H9 (cell line): Measurements from ENCODE around the gene RASAL1. TPM values are rescaled to one million over a fixed set of nuclear protein-coding genes. Genes with fewer than 3 reads are reported as not detected.

ENCODE experiments used
- DNase-seq: peaks from one replicate; pipeline ENCODE4 v3.0.0-alpha.2; 2017
- H2AFZ ChIP-seq: one replicate; pipeline ENCODE4 v1.6.1; 2013; ENCODE audit warnings: mild to moderate bottlenecking, low read length, control low read depth, moderate library complexity
- H2AK5ac ChIP-seq: 2 replicates; pipeline ENCODE4 v1.6.1; 2013; ENCODE audit warnings: low read length, control low read depth, mixed read lengths; ENCODE audit not compliant: insufficient read length
- H2BK120ac ChIP-seq: one replicate; pipeline ENCODE4 v1.6.1; 2013; ENCODE audit warnings: low read depth, mild to moderate bottlenecking, low read length, control low read depth, inconsistent platforms; ENCODE audit not compliant: poor library complexity, severe bottlenecking
- H2BK12ac ChIP-seq: 2 replicates; pipeline ENCODE4 v1.6.1; 2013; ENCODE audit warnings: low read length, control low read depth, mixed read lengths, low read depth; ENCODE audit not compliant: insufficient read length
- H2BK15ac ChIP-seq: 2 replicates; pipeline ENCODE4 v1.6.1; 2013; ENCODE audit warnings: low read depth, low read length, control low read depth
- H2BK20ac ChIP-seq: one replicate; pipeline ENCODE4 v1.6.1; 2013; ENCODE audit warnings: low read depth, mild to moderate bottlenecking, low read length, control low read depth, inconsistent platforms; ENCODE audit not compliant: poor library complexity, severe bottlenecking
- H2BK5ac ChIP-seq: 2 replicates; pipeline ENCODE4 v1.6.1; 2013; ENCODE audit warnings: low read length, control low read depth, mixed read lengths; ENCODE audit not compliant: insufficient read length
- H3K14ac ChIP-seq: 2 replicates; pipeline ENCODE4 v1.6.1; 2013; ENCODE audit warnings: low read length, control low read depth; ENCODE audit not compliant: insufficient read depth
- H3K18ac ChIP-seq: 2 replicates; pipeline ENCODE4 v1.6.1; 2013; ENCODE audit warnings: low read depth, mild to moderate bottlenecking, mixed read lengths, low read length, control low read depth; ENCODE audit not compliant: insufficient read length
- H3K23ac ChIP-seq: 2 replicates; pipeline ENCODE4 v1.6.1; 2013; ENCODE audit warnings: low read length, control low read depth, mixed read lengths, low read depth; ENCODE audit not compliant: insufficient read length
- H3K23me2 ChIP-seq: 2 replicates; pipeline ENCODE4 v1.6.1; 2013; ENCODE audit warnings: low read depth, mild to moderate bottlenecking, mixed read lengths, low read length, control low read depth; ENCODE audit not compliant: insufficient read length, poor library complexity, severe bottlenecking
- H3K27ac ChIP-seq: 2 replicates; pipeline ENCODE4 v1.5.1; 2013; ENCODE audit warnings: low read length, control low read depth, mixed read lengths, low read depth; ENCODE audit not compliant: insufficient read length
- H3K27me3 ChIP-seq: 2 replicates; pipeline ENCODE4 v1.6.1; 2013; ENCODE audit warnings: low read length, control low read depth, inconsistent platforms; ENCODE audit not compliant: insufficient read depth
- H3K4ac ChIP-seq: 2 replicates; pipeline ENCODE4 v1.6.1; 2013; ENCODE audit warnings: low read depth, mild to moderate bottlenecking, control low read depth, inconsistent platforms, low read length, moderate library complexity
- H3K4me1 ChIP-seq: 2 replicates; pipeline ENCODE4 v1.6.1; 2013; ENCODE audit warnings: low read length, control low read depth, inconsistent platforms; ENCODE audit not compliant: insufficient read depth
- H3K4me2 ChIP-seq: 2 replicates; pipeline ENCODE4 v1.6.1; 2013; ENCODE audit warnings: low read length, control low read depth, mixed read lengths; ENCODE audit not compliant: insufficient read length, insufficient read depth
- H3K56ac ChIP-seq: 2 replicates; pipeline ENCODE4 v1.6.1; 2013; ENCODE audit warnings: low read depth, mild to moderate bottlenecking, mixed read lengths, low read length, control low read depth; ENCODE audit not compliant: insufficient read length
- H3K79me1 ChIP-seq: 2 replicates; pipeline ENCODE4 v1.6.1; 2013; ENCODE audit warnings: low read depth, mild to moderate bottlenecking, moderate library complexity, low read length, control low read depth, inconsistent platforms; ENCODE audit not compliant: insufficient read depth, poor library complexity, severe bottlenecking
- H3K79me2 ChIP-seq: 2 replicates; pipeline ENCODE4 v1.6.1; 2013; ENCODE audit warnings: low read length, control low read depth, inconsistent platforms; ENCODE audit not compliant: insufficient read depth
- H3K9ac ChIP-seq: 2 replicates; pipeline ENCODE4 v1.6.1; 2013; ENCODE audit warnings: low read length, control low read depth, mixed read lengths; ENCODE audit not compliant: insufficient read length; ENCODE audit errors: extremely low read depth
- H3K9me3 ChIP-seq: one replicate; pipeline ENCODE4 v1.6.1; 2013; ENCODE audit warnings: low read depth, low read length, inconsistent platforms; ENCODE audit not compliant: control insufficient read depth
- H3T11ph ChIP-seq: one replicate; pipeline ENCODE4 v1.6.1; 2013; ENCODE audit warnings: mild to moderate bottlenecking, low read length, control low read depth, inconsistent platforms
- H4K20me1 ChIP-seq: one replicate; pipeline ENCODE4 v1.6.1; 2013; ENCODE audit not compliant: control insufficient read depth, insufficient read length, insufficient read depth
- H4K5ac ChIP-seq: 2 replicates; pipeline ENCODE4 v1.6.1; 2013; ENCODE audit warnings: low read depth, mild to moderate bottlenecking, mixed read lengths, low read length, control low read depth; ENCODE audit not compliant: insufficient read length
- H4K8ac ChIP-seq: replicated peaks from 2 replicates; pipeline ENCODE4 v1.6.1; 2013; ENCODE audit warnings: low read length, control low read depth, mixed read lengths, low read depth; ENCODE audit not compliant: insufficient read length
- H4K91ac ChIP-seq: 2 replicates; pipeline ENCODE4 v1.6.1; 2013; ENCODE audit warnings: low read depth, mild to moderate bottlenecking, moderate library complexity, mixed read lengths, low read length, control low read depth; ENCODE audit not compliant: insufficient read length
- H3K27ac Mint-ChIP-seq, 3 experiments: 2 replicates in 2 of 3; 3 replicates in 1 of 3; pipeline ENCODE4 v1.8.0; 2020 to 2021; ENCODE audit warnings: mixed read lengths in 3 of 3, mild to moderate bottlenecking in 1 of 3, moderate library complexity in 1 of 3
- H3K27me3 Mint-ChIP-seq: 2 replicates; pipeline ENCODE4 v1.8.0; 2021; ENCODE audit warnings: low read depth, mild to moderate bottlenecking, moderate library complexity, mixed read lengths
- H3K36me3 Mint-ChIP-seq, 3 experiments: 2 replicates in 2 of 3; 3 replicates in 1 of 3; pipeline ENCODE4 v1.8.0; 2020 to 2021; ENCODE audit warnings: low read depth in 3 of 3, mixed read lengths in 3 of 3; ENCODE audit not compliant: insufficient read depth in 1 of 3
- H3K4me1 Mint-ChIP-seq, 2 experiments: 2 replicates each; pipeline ENCODE4 v1.8.0; 2020; ENCODE audit warnings: mixed read lengths in 2 of 2
- H3K4me3 Mint-ChIP-seq, 2 experiments: 2 replicates in 1 of 2; 3 replicates in 1 of 2; pipeline ENCODE4 v1.8.0; 2020 to 2021; ENCODE audit warnings: mild to moderate bottlenecking in 2 of 2, mixed read lengths in 2 of 2, moderate library complexity in 1 of 2
- H3K9me3 Mint-ChIP-seq, 2 experiments: 2 replicates in 1 of 2; 3 replicates in 1 of 2; pipeline ENCODE4 v1.8.0; 2020; ENCODE audit warnings: mild to moderate bottlenecking in 2 of 2, mixed read lengths in 2 of 2, moderate library complexity in 1 of 2
- CTCF ChIP-seq: fragments of 200-600 bp; sonication (generic); conservative IDR thresholded peaks from 3 replicates; pipeline ENCODE4 v1.8.0; 2021; ENCODE audit warnings: antibody characterized with exemption, mild to moderate bottlenecking
- WGBS: extraction: QIAGEN DNeasy Blood & Tissue Kit; methylation state at CpG from one replicate; pipeline ENCODE4 v1.1.7; 2013; ENCODE audit warnings: missing lambda C conversion rate, low lambda C conversion rate, mixed read lengths; ENCODE audit not compliant: insufficient read length; ENCODE audit errors: extremely low coverage; 5-methylcytosine and 5-hydroxymethylcytosine counted together
- total RNA-seq: library from RNA; stranded (reverse); gene quantifications from 2 replicates; pipeline ENCODE4 v1.2.1, GENCODE V29; 2021

RASAL1 gene
- total RNA-seq, 1 experiment from 2014 or later, result 2.3 TPM

GRCh38 chr12:113063396-113064350 lies 71.9 kb downstream of the RASAL1 start:
- Histone ChIP-seq H3K4ac (no peak overlapping the region), H2BK12ac (no peak overlapping the region), H3K23me2 (peaks cover 2% of the 10 kb centered on the region), H3K56ac (no peak overlapping the region), H2BK120ac (no peak overlapping the region), H4K5ac (no peak overlapping the region), H2AFZ (no peak overlapping the region), H2BK5ac (no peak overlapping the region), H3K9ac (no peak overlapping the region), H3K4me2 (no peak overlapping the region), H3K18ac (no peak overlapping the region), H3K9me3 (no peaks in the 10 kb centered on the region), H3K27ac (no peak overlapping the region), H3K27me3 (no peaks in the 10 kb centered on the region; the same call in 1 of the 2 replicates), H3K14ac (no peak overlapping the region), H2BK20ac (no peak overlapping the region), H3K79me1 (no peaks in the 10 kb centered on the region), H3K23ac (no peak overlapping the region), H4K91ac (no peak overlapping the region), H4K8ac (no peak overlapping the region), H3K79me2 (no peaks in the 10 kb centered on the region), H3T11ph (no peak overlapping the region), H2BK15ac (no peak overlapping the region), H4K20me1 (no peaks in the 10 kb centered on the region), H2AK5ac (no peak overlapping the region), H3K4me1 (peaks cover 4% of the 10 kb centered on the region; the same call in 1 of the 2 replicates)
- no peak overlapping the region for H3K27ac Mint-ChIP-seq
- no peaks in the 10 kb centered on the region for H3K36me3 Mint-ChIP-seq
- TF ChIP-seq CTCF, result no peak
- peaks cover 17% of the 10 kb centered on the region for H3K27me3 Mint-ChIP-seq
- H3K4me3 Mint-ChIP-seq, result no peak overlapping the region
- peaks cover 13 to 31% of the 10 kb centered on the region in 2 experiments for H3K4me1 Mint-ChIP-seq
- DNase-seq, result peak; percentile 28
- no peaks in the 10 kb centered on the region; a peak in 1 of 5 replicates for H3K9me3 Mint-ChIP-seq
- no CpG with 5 or more reads among the region's 9 CpGs for WGBS
